HG03442 (cell line): ENCODE results near the gene MYO1D.
"Not testable (repeated sequence)": the region's sequence is repeated elsewhere in the genome, so short reads cannot be mapped to it uniquely, and the experiment has no call there.

Experiments
- ATAC-seq: cut with Tn5 transposase; IDR thresholded peaks from one replicate; pipeline ENCODE4 v1.9.1; 2021; ENCODE audit warnings: mild to moderate bottlenecking, moderate library complexity; ENCODE audit not compliant: unreplicated experiment

MYO1D gene

GRCh38 chr17:32481193-32481592 is 395.7 kb downstream of the MYO1D start:
- ATAC-seq: no peak

GRCh38 chr17:32479074-32479617 is 397.8 kb downstream of the MYO1D start:
- no peak for ATAC-seq

GRCh38 chr17:32477220-32477619 is 399.7 kb downstream of the MYO1D start:
- no peak for ATAC-seq

- ATAC-seq: no peak
Measured at GRCh38 chr17:32475258-32475657, 401.7 kb downstream of the MYO1D start.

- ATAC-seq: no peak
Measured at GRCh38 chr17:32471652-32472051, 405.3 kb downstream of the MYO1D start.

GRCh38 chr17:32470405-32471167 is 406.3 kb downstream of the MYO1D start:
- ATAC-seq: no peak

- ATAC-seq: no peak
Measured at GRCh38 chr17:32467949-32468348, 409.0 kb downstream of the MYO1D start.

GRCh38 chr17:32464374-32464773 is 412.6 kb downstream of the MYO1D start:
- no peak for ATAC-seq

GRCh38 chr17:32463304-32463703 is 413.6 kb downstream of the MYO1D start:
- no peak for ATAC-seq

- no peak for ATAC-seq
Measured at GRCh38 chr17:32461853-32462617, 414.9 kb downstream of the MYO1D start.

- ATAC-seq: no peak
Measured at GRCh38 chr17:32461498-32461852, 415.4 kb downstream of the MYO1D start.

- ATAC-seq: no peak
Measured at GRCh38 chr17:32460054-32460453, 416.9 kb downstream of the MYO1D start.

GRCh38 chr17:32458371-32458770 is 418.6 kb downstream of the MYO1D start:
- no peak for ATAC-seq

- ATAC-seq: no peak
Measured at GRCh38 chr17:32453370-32453769, 423.6 kb downstream of the MYO1D start.

GRCh38 chr17:32452281-32452680 is 424.6 kb downstream of the MYO1D start:
- no peak for ATAC-seq

GRCh38 chr17:32451879-32452278 is 425.0 kb downstream of the MYO1D start:
- no peak for ATAC-seq

GRCh38 chr17:32450379-32450778 is 426.5 kb downstream of the MYO1D start:
- not testable (repeated sequence) for ATAC-seq

GRCh38 chr17:32449963-32450362 is 427.0 kb downstream of the MYO1D start:
- no peak for ATAC-seq

GRCh38 chr17:32446949-32447348 is 430.0 kb downstream of the MYO1D start:
- no peak for ATAC-seq

- no peak for ATAC-seq
Measured at GRCh38 chr17:32445971-32446370, 431.0 kb downstream of the MYO1D start.

GRCh38 chr17:32445497-32445896 is 431.4 kb downstream of the MYO1D start:
- ATAC-seq: no peak

GRCh38 chr17:32445074-32445415 is 431.9 kb downstream of the MYO1D start:
- peak; percentile 6 for ATAC-seq
